Measurements from ENCODE around the gene SLC25A17.

- no peak for TF ChIP-seq CTCF (IDR thresholded peaks at IDR 0.05)
- TF ChIP-seq POLR2A (IDR thresholded peaks at IDR 0.05), result no peak
Observed at GRCh38 chr22:40720538-40721256, 98.4 kb downstream of the SLC25A17 start.
